ENCODE measurements around the gene NR1H3.

NR1H3 gene

GRCh38 chr11:47270331-47271271, 12.8 kb downstream of the NR1H3 start:
- DNase-seq: peak; percentile 84

GRCh38 chr11:47271328-47271727, 13.5 kb downstream of the NR1H3 start:
- no peak for DNase-seq

GRCh38 chr11:47271961-47272661, 14.3 kb downstream of the NR1H3 start:
- DNase-seq: peak; percentile 48

GRCh38 chr11:47272706-47273105, 14.9 kb downstream of the NR1H3 start:
- DNase-seq: peak; percentile 33

- DNase-seq: no peak
Observed at GRCh38 chr11:47274495-47275235, 16.9 kb downstream of the NR1H3 start.

- peak; percentile 66 for DNase-seq
Observed at GRCh38 chr11:47276923-47277322, 19.1 kb downstream of the NR1H3 start.

GRCh38 chr11:47278058-47278457, 20.3 kb downstream of the NR1H3 start:
- peak; percentile 34 for DNase-seq

- DNase-seq: no peak
Observed at GRCh38 chr11:47278769-47279168, 21.0 kb downstream of the NR1H3 start.

GRCh38 chr11:47280099-47280498, 22.3 kb downstream of the NR1H3 start:
- DNase-seq: no peak

GRCh38 chr11:47280860-47281259, 23.1 kb downstream of the NR1H3 start:
- DNase-seq: no peak

GRCh38 chr11:47282462-47282861, 24.7 kb downstream of the NR1H3 start:
- DNase-seq: no peak

GRCh38 chr11:47284151-47284550, 26.4 kb downstream of the NR1H3 start:
- DNase-seq: no peak

- DNase-seq: no peak
Observed at GRCh38 chr11:47285969-47286770, 28.4 kb downstream of the NR1H3 start.

- no peak for DNase-seq
Observed at GRCh38 chr11:47288066-47288465, 30.3 kb downstream of the NR1H3 start.

GRCh38 chr11:47289856-47290255, 32.1 kb downstream of the NR1H3 start:
- DNase-seq: no peak

- DNase-seq: no peak
Observed at GRCh38 chr11:47295385-47295784, 37.6 kb downstream of the NR1H3 start.

- no peak for DNase-seq
Observed at GRCh38 chr11:47296045-47296444, 38.2 kb downstream of the NR1H3 start.

GRCh38 chr11:47299078-47299477, 41.3 kb downstream of the NR1H3 start:
- no peak for DNase-seq

- DNase-seq: peak; percentile 40
Observed at GRCh38 chr11:47302853-47303252, 45.1 kb downstream of the NR1H3 start.

- DNase-seq: no peak
Observed at GRCh38 chr11:47305734-47306483, 48.1 kb downstream of the NR1H3 start.

GRCh38 chr11:47306484-47306844, 48.7 kb downstream of the NR1H3 start:
- no peak for DNase-seq
